Smooth muscle cell (in vitro differentiated cells): ENCODE results near the gene KLHL13. TPM values are rescaled to one million over a fixed set of nuclear protein-coding genes. Genes with fewer than 3 reads are reported as not detected.

ENCODE experiments used
- DNase-seq: peaks from one replicate; lab custom pipeline; 2025; ENCODE audit not compliant: unreplicated experiment; lab: John Stamatoyannopoulos, UW
- H2AFZ ChIP-seq: fragments of 200-600 bp; sonication (generic); 2 replicates; pipeline ENCODE4 v1.6.0; 2016; ENCODE audit warnings: antibody characterized with exemption, low read depth, mild to moderate bottlenecking
- H3F3A ChIP-seq: fragments of 200-600 bp; sonication (generic); 2 replicates; pipeline ENCODE4 v1.6.0; 2017; ENCODE audit warnings: antibody characterized with exemption, low read depth
- H3K27ac ChIP-seq: fragments of 200-600 bp; sonication (generic); 2 replicates; pipeline ENCODE4 v1.5.1; 2016; ENCODE audit warnings: low read depth, mild to moderate bottlenecking
- H3K27me3 ChIP-seq: fragments of 200-600 bp; sonication (generic); 2 replicates; pipeline ENCODE4 v1.6.1; 2016; ENCODE audit warnings: low read depth, mild to moderate bottlenecking
- H3K36me3 ChIP-seq: fragments of 200-600 bp; sonication (generic); 2 replicates; pipeline ENCODE4 v1.5.1; 2016; ENCODE audit warnings: low read depth
- H3K4me1 ChIP-seq: fragments of 200-600 bp; sonication (generic); 2 replicates; pipeline ENCODE4 v1.5.1; 2016; ENCODE audit warnings: low read depth
- H3K4me2 ChIP-seq: fragments of 200-600 bp; sonication (generic); 2 replicates; pipeline ENCODE4 v1.6.0; 2016; ENCODE audit warnings: mild to moderate bottlenecking
- H3K4me3 ChIP-seq: fragments of 200-600 bp; sonication (generic); 2 replicates; pipeline ENCODE4 v1.5.1; 2016; ENCODE audit warnings: mild to moderate bottlenecking
- H3K79me2 ChIP-seq: fragments of 200-600 bp; sonication (generic); 2 replicates; pipeline ENCODE4 v1.6.0; 2016; ENCODE audit warnings: low read depth, mild to moderate bottlenecking
- H3K9ac ChIP-seq: fragments of 200-600 bp; sonication (generic); 2 replicates; pipeline ENCODE4 v1.6.0; 2016; ENCODE audit warnings: low read depth
- H3K9me3 ChIP-seq: fragments of 200-600 bp; sonication (generic); replicated peaks from 2 replicates; pipeline ENCODE4 v1.5.1; 2016; ENCODE audit warnings: low read depth
- H4K20me1 ChIP-seq: fragments of 200-600 bp; sonication (generic); 2 replicates; pipeline ENCODE4 v1.6.0; 2016; ENCODE audit warnings: low read depth
- WGBS: methylation state at CpG from one replicate; pipeline ENCODE4 v1.1.7; 2016; ENCODE audit warnings: low lambda C conversion rate; 5-methylcytosine and 5-hydroxymethylcytosine counted together
- polyA plus RNA-seq: library from polyadenylated mRNA; unstranded; fragments of >200 nt; fragmentation: Nextera tagmentation; extraction: Ambion mirVana; gene quantifications from 2 replicates; pipeline ENCODE4 v1.2.1, GENCODE V29; 2016
- total RNA-seq: library from RNA; depleted of rRNA; stranded (reverse); fragments of >200 nt; gene quantifications from 2 replicates; pipeline ENCODE4 v1.2.3, GENCODE V29; 2014
- TF ChIP-seq, protein P1 (sequence below): fragments of 200-600 bp; sonication (generic); IDR thresholded peaks from 2 replicates; pipeline ENCODE4 v1.5.1; 2017; ENCODE audit warnings: borderline replicate concordance, mild to moderate bottlenecking, antibody characterized with exemption; ENCODE audit not compliant: insufficient read depth, poor library complexity, severe bottlenecking

Gene KLHL13
- total and polyA plus RNA-seq, 2 experiments from 2014 or later = 0.32 to 3.4 TPM

DNA sequence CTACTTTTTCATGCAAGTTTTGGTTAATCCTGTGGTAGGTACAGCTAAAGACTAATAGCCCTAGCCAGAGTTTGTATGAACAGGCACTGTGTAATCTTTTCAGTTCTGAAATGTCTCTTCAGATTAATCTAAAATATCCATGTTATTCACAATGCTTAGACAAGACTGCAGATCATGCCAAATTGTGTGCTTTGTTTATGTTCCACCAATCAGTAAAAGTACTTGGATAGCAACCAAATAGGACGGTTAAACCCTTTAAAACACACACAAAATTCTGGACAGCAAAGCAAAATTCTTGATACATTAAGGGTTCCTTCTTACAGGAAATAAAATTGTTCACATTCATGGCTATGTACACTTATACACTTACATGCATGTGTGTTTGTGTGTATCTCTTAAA is 139.1 kb downstream of the KLHL13 start:
- no peak overlapping the region for H3K4me2 ChIP-seq
- H2AFZ ChIP-seq = no peak overlapping the region
- H3K4me3 ChIP-seq = no peak overlapping the region
- WGBS = 74% methylated on average over 1 of the region's 1 CpG
- H3K9me3 ChIP-seq = no peaks in the 10 kb centered on the region
- H3K9ac ChIP-seq = no peak overlapping the region
- no peaks in the 10 kb centered on the region for H3K27me3 ChIP-seq
- no peaks in the 10 kb centered on the region for H3F3A ChIP-seq
- no peaks in the 10 kb centered on the region for H3K4me1 ChIP-seq
- TF ChIP-seq, protein P1, sequence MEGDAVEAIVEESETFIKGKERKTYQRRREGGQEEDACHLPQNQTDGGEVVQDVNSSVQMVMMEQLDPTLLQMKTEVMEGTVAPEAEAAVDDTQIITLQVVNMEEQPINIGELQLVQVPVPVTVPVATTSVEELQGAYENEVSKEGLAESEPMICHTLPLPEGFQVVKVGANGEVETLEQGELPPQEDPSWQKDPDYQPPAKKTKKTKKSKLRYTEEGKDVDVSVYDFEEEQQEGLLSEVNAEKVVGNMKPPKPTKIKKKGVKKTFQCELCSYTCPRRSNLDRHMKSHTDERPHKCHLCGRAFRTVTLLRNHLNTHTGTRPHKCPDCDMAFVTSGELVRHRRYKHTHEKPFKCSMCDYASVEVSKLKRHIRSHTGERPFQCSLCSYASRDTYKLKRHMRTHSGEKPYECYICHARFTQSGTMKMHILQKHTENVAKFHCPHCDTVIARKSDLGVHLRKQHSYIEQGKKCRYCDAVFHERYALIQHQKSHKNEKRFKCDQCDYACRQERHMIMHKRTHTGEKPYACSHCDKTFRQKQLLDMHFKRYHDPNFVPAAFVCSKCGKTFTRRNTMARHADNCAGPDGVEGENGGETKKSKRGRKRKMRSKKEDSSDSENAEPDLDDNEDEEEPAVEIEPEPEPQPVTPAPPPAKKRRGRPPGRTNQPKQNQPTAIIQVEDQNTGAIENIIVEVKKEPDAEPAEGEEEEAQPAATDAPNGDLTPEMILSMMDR = no peak
- no peak overlapping the region for H3K27ac ChIP-seq
- H3K36me3 ChIP-seq = no peaks in the 10 kb centered on the region
- no peak for DNase-seq
- no peaks in the 10 kb centered on the region for H3K79me2 ChIP-seq
- no peaks in the 10 kb centered on the region for H4K20me1 ChIP-seq

DNA sequence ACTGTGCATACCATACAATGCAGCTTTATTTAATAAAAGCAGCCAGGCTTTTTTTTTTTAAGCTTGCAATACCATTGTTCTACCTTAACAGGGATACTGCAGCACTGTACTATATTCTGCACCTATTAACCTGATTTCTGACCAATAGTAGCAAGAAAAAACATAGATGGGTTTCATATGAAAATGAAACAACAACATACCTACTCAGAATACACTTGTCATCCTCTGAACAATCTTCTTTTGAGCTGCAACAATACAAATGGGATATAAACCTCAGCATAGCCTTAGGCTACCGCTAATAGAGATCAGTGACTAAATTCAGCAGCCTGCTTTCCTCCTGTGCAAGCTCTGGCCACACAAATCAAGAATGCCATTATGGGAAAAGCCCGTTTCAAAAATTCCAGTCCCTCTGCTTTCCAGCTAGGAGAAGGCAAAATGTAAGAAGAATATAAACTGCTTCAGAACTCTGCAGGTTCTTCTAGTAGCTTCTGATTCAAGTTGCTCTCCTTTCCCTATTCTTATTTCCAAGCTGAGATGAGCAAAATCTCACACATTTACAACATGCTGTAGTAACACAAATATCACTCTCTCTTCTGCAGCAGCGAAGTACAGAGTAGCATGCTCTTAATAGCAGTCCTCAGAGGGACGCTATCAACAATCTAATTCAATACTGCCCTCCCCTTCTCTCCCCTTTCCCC is 143.4 kb downstream of the KLHL13 start:
- H3K27me3 ChIP-seq = no peaks in the 10 kb centered on the region
- TF ChIP-seq, protein P1 = no peak
- H3K4me3 ChIP-seq = no peak overlapping the region
- no peak overlapping the region for H3K4me2 ChIP-seq
- WGBS = 59% methylated on average over 4 of the region's 4 CpGs
- H3F3A ChIP-seq = no peaks in the 10 kb centered on the region
- no peaks in the 10 kb centered on the region for H3K79me2 ChIP-seq
- H3K9me3 ChIP-seq = no peaks in the 10 kb centered on the region
- no peak overlapping the region for H3K9ac ChIP-seq
- H3K27ac ChIP-seq = no peak overlapping the region
- H3K4me1 ChIP-seq = no peaks in the 10 kb centered on the region
- no peak overlapping the region for H2AFZ ChIP-seq
- no peaks in the 10 kb centered on the region for H3K36me3 ChIP-seq
- DNase-seq = no peak
- H4K20me1 ChIP-seq = no peaks in the 10 kb centered on the region

DNA sequence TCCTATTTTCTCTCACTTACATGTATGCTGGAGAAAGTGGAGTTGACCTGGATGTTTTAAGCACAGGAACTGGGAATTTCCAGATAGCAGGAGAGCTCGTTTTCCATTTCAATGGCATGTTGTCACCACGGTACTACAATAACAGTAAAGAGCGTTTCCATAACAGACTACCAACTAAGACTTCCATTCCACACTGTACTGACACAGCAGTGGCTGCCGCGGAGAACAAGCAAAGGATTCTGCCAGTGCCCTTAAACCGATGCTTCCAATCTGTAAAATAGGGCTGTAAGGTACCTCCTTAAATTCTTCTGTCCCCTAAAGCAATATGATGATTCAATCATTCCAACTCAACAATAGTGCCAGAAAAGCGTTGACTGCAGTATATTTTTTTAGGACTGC is 143.9 kb downstream of the KLHL13 start:
- H3K9me3 ChIP-seq = no peaks in the 10 kb centered on the region
- H3K4me1 ChIP-seq = no peaks in the 10 kb centered on the region
- H3F3A ChIP-seq = no peaks in the 10 kb centered on the region
- no peak overlapping the region for H3K9ac ChIP-seq
- no peak overlapping the region for H3K27ac ChIP-seq
- TF ChIP-seq, protein P1 = no peak
- H3K4me3 ChIP-seq = no peak overlapping the region
- no peaks in the 10 kb centered on the region for H4K20me1 ChIP-seq
- H3K79me2 ChIP-seq = no peaks in the 10 kb centered on the region
- H3K36me3 ChIP-seq = no peaks in the 10 kb centered on the region
- no peak overlapping the region for H3K4me2 ChIP-seq
- no peaks in the 10 kb centered on the region for H3K27me3 ChIP-seq
- DNase-seq = no peak
- 39% methylated on average over 7 of the region's 7 CpGs for WGBS
- H2AFZ ChIP-seq = no peak overlapping the region

GRCh38 chrX:117969782-117970181 is 146.8 kb downstream of the KLHL13 start:
- Histone ChIP-seq H2AFZ (no peak overlapping the region), H3K9ac (no peak overlapping the region), H3K4me2 (no peak overlapping the region), H4K20me1 (no peaks in the 10 kb centered on the region), H3K27ac (no peak overlapping the region), H3K4me1 (no peaks in the 10 kb centered on the region), H3F3A (no peaks in the 10 kb centered on the region), H3K9me3 (no peaks in the 10 kb centered on the region), H3K36me3 (no peaks in the 10 kb centered on the region), H3K27me3 (no peaks in the 10 kb centered on the region), H3K4me3 (no peak overlapping the region), H3K79me2 (no peaks in the 10 kb centered on the region)
- no peak for DNase-seq
- 76% methylated on average over 2 of the region's 2 CpGs for WGBS
- TF ChIP-seq, protein P1 = no peak
